Trophoblast cell (in vitro differentiated cells and primary cell): ENCODE results near the gene DENND4C.
"Not testable (repeated sequence)": the region's sequence is repeated elsewhere in the genome, so short reads cannot be mapped to it uniquely, and the experiment has no call there.

ENCODE experiments used
- DNase-seq, 2 donors: peaks; one replicate each; pipeline ENCODE4 v3.0.0-alpha.2; 2016
- H2AFZ ChIP-seq: 2 replicates; pipeline ENCODE4 v1.6.1; 2013; ENCODE audit warnings: low read length, moderate library complexity, mild to moderate bottlenecking; ENCODE audit not compliant: insufficient read depth, poor library complexity
- H2AK5ac ChIP-seq: 2 replicates; pipeline ENCODE4 v1.6.1; 2013; ENCODE audit warnings: mild to moderate bottlenecking, low read length
- H2BK120ac ChIP-seq: 2 replicates; pipeline ENCODE4 v1.6.1; 2013; ENCODE audit warnings: low read length, mild to moderate bottlenecking, moderate library complexity; ENCODE audit not compliant: insufficient read depth, poor library complexity
- H2BK12ac ChIP-seq: 2 replicates; pipeline ENCODE4 v1.6.1; 2013; ENCODE audit warnings: mild to moderate bottlenecking, low read length, moderate library complexity
- H2BK5ac ChIP-seq: 2 replicates; pipeline ENCODE4 v1.6.1; 2013; ENCODE audit warnings: low read length, low read depth, moderate library complexity, mild to moderate bottlenecking; ENCODE audit not compliant: poor library complexity
- H3K14ac ChIP-seq: 2 replicates; pipeline ENCODE4 v1.6.1; 2013; ENCODE audit warnings: mild to moderate bottlenecking, low read length
- H3K18ac ChIP-seq: 2 replicates; pipeline ENCODE4 v1.6.1; 2013; ENCODE audit warnings: mild to moderate bottlenecking, low read length
- H3K23ac ChIP-seq: 2 replicates; pipeline ENCODE4 v1.6.1; 2013; ENCODE audit warnings: low read length
- H3K27ac ChIP-seq: 2 replicates; pipeline ENCODE4 v1.5.1; 2013; ENCODE audit warnings: low read depth, mild to moderate bottlenecking, inconsistent platforms, low read length, moderate library complexity
- H3K27me3 ChIP-seq: 2 replicates; pipeline ENCODE4 v1.6.1; 2013; ENCODE audit warnings: inconsistent platforms, mild to moderate bottlenecking, low read length, moderate library complexity; ENCODE audit not compliant: insufficient read depth
- H3K36me3 ChIP-seq, 2 experiments: 1 replicate in 1 of 2; 2 replicates in 1 of 2; pipeline ENCODE4 v1.6.1; 2013; ENCODE audit warnings: low read length in 2 of 2, mild to moderate bottlenecking in 2 of 2, moderate library complexity in 1 of 2; ENCODE audit not compliant: insufficient read depth in 2 of 2, control insufficient read depth in 1 of 2
- H3K4ac ChIP-seq: 2 replicates; pipeline ENCODE4 v1.6.1; 2013; ENCODE audit warnings: low read depth, mild to moderate bottlenecking, low read length, moderate library complexity
- H3K4me1 ChIP-seq, 2 experiments: 1 replicate in 1 of 2; 2 replicates in 1 of 2; pipeline ENCODE4 v1.6.1; 2013; ENCODE audit warnings: low read length in 2 of 2, mild to moderate bottlenecking in 2 of 2, moderate library complexity in 1 of 2; ENCODE audit not compliant: insufficient read depth in 2 of 2, control insufficient read depth in 1 of 2
- H3K4me2 ChIP-seq: 2 replicates; pipeline ENCODE4 v1.6.1; 2013; ENCODE audit warnings: inconsistent platforms, mild to moderate bottlenecking, low read length, moderate library complexity
- H3K4me3 ChIP-seq: 2 replicates; pipeline ENCODE4 v1.5.1; 2013; ENCODE audit warnings: mild to moderate bottlenecking, low read depth, low read length, inconsistent platforms
- H3K79me1 ChIP-seq: one replicate; pipeline ENCODE4 v1.6.1; 2013; ENCODE audit warnings: low read length
- H3K79me2 ChIP-seq: 2 replicates; pipeline ENCODE4 v1.6.1; 2013; ENCODE audit warnings: low read length, mild to moderate bottlenecking; ENCODE audit not compliant: control insufficient read depth, insufficient read depth, poor library complexity
- H3K9ac ChIP-seq: 2 replicates; pipeline ENCODE4 v1.6.1; 2013; ENCODE audit warnings: mild to moderate bottlenecking, low read length
- H3K9me3 ChIP-seq: 2 replicates; pipeline ENCODE4 v1.6.1; 2013; ENCODE audit warnings: low read depth, mild to moderate bottlenecking, control low read depth, inconsistent platforms, low read length; ENCODE audit not compliant: insufficient read depth
- H4K12ac ChIP-seq: 2 replicates; pipeline ENCODE4 v1.6.1; 2013; ENCODE audit warnings: low read depth, mild to moderate bottlenecking, low read length, moderate library complexity
- H4K8ac ChIP-seq: 2 replicates; pipeline ENCODE4 v1.6.1; 2013; ENCODE audit warnings: low read depth, mild to moderate bottlenecking, low read length, moderate library complexity
- H4K91ac ChIP-seq: one replicate; pipeline ENCODE4 v1.6.1; 2013; ENCODE audit warnings: low read depth, mild to moderate bottlenecking, low read length, moderate library complexity
- WGBS: extraction: QIAGEN DNeasy Blood & Tissue Kit; methylation state at CpG from one replicate; pipeline ENCODE4 v1.1.7; 2013; ENCODE audit warnings: missing lambda C conversion rate; ENCODE audit not compliant: insufficient read length, insufficient coverage; ENCODE audit errors: extremely low coverage; 5-methylcytosine and 5-hydroxymethylcytosine counted together

Gene DENND4C

DNA sequence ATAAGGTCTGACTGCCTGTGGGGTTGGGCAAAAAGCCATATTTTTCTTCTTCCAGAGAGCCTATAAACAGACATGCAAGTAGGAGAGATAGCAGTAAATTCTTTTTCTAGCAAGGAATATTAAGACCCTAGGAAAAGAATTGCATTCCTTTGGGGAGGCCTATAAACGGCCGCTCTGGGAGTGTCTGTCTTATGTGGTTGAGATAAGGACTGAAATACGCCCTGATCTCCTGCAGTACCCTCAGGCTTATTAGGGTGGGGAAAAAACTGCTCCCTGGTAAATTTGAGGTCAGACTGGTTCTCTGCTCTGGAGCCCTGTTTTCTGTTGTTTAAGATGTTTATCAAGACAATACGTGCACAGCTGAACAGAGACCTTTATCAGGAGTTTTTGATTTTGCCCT lies 172.7 kb downstream of the DENND4C start:
- H2BK120ac ChIP-seq, H3K18ac ChIP-seq, H3K4me1 ChIP-seq, H3K4ac ChIP-seq, H3K27ac ChIP-seq, H2BK12ac ChIP-seq, H3K14ac ChIP-seq, H3K36me3 ChIP-seq, H2AK5ac ChIP-seq, H3K4me3 ChIP-seq, H3K9ac ChIP-seq, H3K79me1 ChIP-seq, H4K12ac ChIP-seq, H4K8ac ChIP-seq, H3K79me2 ChIP-seq, H2BK5ac ChIP-seq, H4K91ac ChIP-seq, H3K23ac ChIP-seq, H2AFZ ChIP-seq, H3K9me3 ChIP-seq, H3K27me3 ChIP-seq, H3K4me2 ChIP-seq: not testable (repeated sequence)
- no CpG with 5 or more reads among the region's 4 CpGs for WGBS
- peak; percentile 23 to 51 for DNase-seq

DNA sequence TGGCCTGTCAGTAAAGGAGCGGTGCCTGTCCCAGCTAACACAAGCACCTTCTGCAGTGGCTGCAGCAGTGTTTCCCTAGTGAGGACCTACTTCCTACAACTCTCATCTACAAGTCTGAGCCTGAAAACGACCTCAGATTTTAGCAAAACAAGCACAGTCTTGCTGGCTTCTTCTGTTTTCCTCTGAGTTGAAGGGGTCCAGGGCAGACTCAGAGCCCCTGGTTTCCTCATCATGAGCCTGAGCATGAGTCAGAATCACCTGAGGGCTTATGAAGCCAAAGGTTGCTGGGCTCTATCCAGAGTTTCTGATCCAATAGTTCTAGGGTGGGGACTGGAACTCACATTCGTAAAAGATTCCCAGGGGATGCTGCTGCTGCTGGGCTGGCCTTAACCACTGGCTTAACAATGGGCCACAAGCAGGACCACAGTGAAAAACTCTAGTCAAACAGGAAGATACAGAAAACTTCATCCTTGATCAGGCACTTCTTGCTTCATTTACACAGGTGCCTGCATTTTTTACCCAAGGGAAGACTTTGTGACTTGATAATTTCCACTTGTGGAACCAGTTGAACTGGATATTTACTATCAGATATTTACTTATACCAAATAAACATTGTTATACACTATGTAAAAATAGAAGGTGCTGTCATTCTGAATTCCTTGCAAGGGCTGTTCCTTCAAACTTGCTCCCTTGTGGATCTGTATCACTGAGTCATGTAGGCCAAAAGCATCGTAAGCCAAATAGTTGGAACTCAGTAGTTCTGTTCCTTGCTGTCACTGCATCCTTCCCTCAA lies 174.0 kb downstream of the DENND4C start:
- Histone ChIP-seq H3K9me3 (peaks cover 9% of the 10 kb centered on the region), H3K27me3 (no peaks in the 10 kb centered on the region), H3K23ac (no peak overlapping the region), H3K36me3 (peaks cover 0 to 3% of the 10 kb centered on the region in 2 experiments), H2BK12ac (no peak overlapping the region), H3K27ac (peak overlapping the region; percentile 66), H2BK120ac (peak overlapping the region; percentile 11), H3K79me2 (peaks cover 5% of the 10 kb centered on the region), H3K18ac (no peak overlapping the region), H4K8ac (no peak overlapping the region), H4K91ac (peak overlapping the region; percentile 25), H3K4me1 (peaks cover 0 to 2% of the 10 kb centered on the region in 2 experiments), H2AFZ (no peak overlapping the region), H3K14ac (no peak overlapping the region), H4K12ac (no peak overlapping the region), H3K4me2 (no peak overlapping the region), H3K4ac (no peak overlapping the region), H3K79me1 (peaks cover 7% of the 10 kb centered on the region), H3K4me3 (no peak overlapping the region), H2BK5ac (peak overlapping the region; percentile 51), H2AK5ac (no peak overlapping the region), H3K9ac (no peak overlapping the region)
- DNase-seq, result peak; percentile 62 to 98
- WGBS, result no CpG with 5 or more reads among the region's 4 CpGs

DNA sequence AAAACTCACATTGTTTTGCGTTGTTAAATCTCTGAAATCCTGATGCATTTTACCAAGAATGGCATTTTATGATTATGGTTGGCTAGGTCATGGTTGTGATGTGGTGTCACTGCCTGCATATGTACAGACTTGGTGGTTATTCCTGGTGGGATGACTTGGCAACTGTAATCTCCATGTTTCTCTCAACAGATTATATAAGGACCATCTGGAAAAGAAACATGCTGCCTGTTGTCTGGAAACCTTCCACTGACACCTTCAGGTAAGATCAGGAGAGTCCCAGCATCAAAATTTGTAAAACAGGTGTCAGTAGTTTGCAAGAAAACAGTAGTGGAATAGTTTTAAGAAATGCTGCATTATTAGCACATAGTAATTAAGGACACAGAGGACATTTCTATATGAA lies 175.3 kb downstream of the DENND4C start:
- Histone ChIP-seq H4K8ac (no peak overlapping the region), H4K12ac (no peak overlapping the region), H2BK12ac (no peak overlapping the region), H3K4me2 (no peak overlapping the region), H3K27ac (no peak overlapping the region), H2BK5ac (no peak overlapping the region), H3K23ac (no peak overlapping the region), H3K9ac (no peak overlapping the region), H3K9me3 (peaks cover 9% of the 10 kb centered on the region), H2AK5ac (no peak overlapping the region), H2BK120ac (no peak overlapping the region), H3K4ac (no peak overlapping the region), H3K14ac (no peak overlapping the region), H3K27me3 (no peaks in the 10 kb centered on the region), H3K4me3 (no peak overlapping the region), H3K79me2 (peaks cover 5% of the 10 kb centered on the region), H3K18ac (no peak overlapping the region), H3K4me1 (peaks cover 0 to 2% of the 10 kb centered on the region in 2 experiments), H3K79me1 (peaks cover 7% of the 10 kb centered on the region), H4K91ac (no peak overlapping the region), H3K36me3 (peaks cover 0 to 3% of the 10 kb centered on the region in 2 experiments), H2AFZ (no peak overlapping the region)
- WGBS, result no CpG with 5 or more reads among the region's 1 CpG
- DNase-seq, result peak in 1 of 2 donors; percentile 23

DNA sequence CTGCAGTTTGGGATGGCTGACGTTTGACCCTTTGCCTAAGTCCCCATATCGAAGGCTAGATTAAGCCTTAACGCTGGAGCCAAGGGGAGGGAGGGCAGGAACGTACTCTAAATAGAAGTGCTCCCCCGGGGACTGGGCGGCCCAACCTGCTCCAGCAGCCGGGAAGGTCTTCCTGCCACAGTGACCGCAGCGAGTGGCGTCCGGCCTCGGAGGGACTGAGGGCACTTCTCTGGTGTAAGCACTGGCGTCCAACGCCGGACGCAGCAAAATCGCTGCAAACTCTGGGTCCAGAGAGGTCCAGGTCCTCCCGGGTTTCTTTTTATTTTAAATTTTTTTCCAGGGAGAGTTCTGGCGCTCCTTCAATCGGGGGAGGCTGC lies 177.8 kb downstream of the DENND4C start:
- H3K9ac ChIP-seq, result no peak overlapping the region
- H3K4me3 ChIP-seq, result peak overlapping the region; percentile 84
- H2BK12ac ChIP-seq, result no peak overlapping the region
- H3K4ac ChIP-seq, result no peak overlapping the region
- peaks cover 6% of the 10 kb centered on the region for H3K9me3 ChIP-seq
- no peak overlapping the region for H4K12ac ChIP-seq
- peaks cover 7% of the 10 kb centered on the region for H3K79me1 ChIP-seq
- H3K79me2 ChIP-seq, result peaks cover 5% of the 10 kb centered on the region
- peaks cover 0 to 2% of the 10 kb centered on the region in 2 experiments for H3K4me1 ChIP-seq
- H2BK5ac ChIP-seq, result no peak overlapping the region
- H4K8ac ChIP-seq, result no peak overlapping the region
- no peak overlapping the region for H2AK5ac ChIP-seq
- H3K27me3 ChIP-seq, result no peaks in the 10 kb centered on the region
- no peak overlapping the region for H3K27ac ChIP-seq
- peak overlapping the region; percentile 97 for H3K4me2 ChIP-seq
- H3K36me3 ChIP-seq, result no peaks in the 10 kb centered on the region
- no peak overlapping the region for H2BK120ac ChIP-seq
- no peak overlapping the region for H3K18ac ChIP-seq
- DNase-seq, result no peak
- H3K23ac ChIP-seq, result no peak overlapping the region
- H2AFZ ChIP-seq, result no peak overlapping the region
- H3K14ac ChIP-seq, result no peak overlapping the region
- no peak overlapping the region for H4K91ac ChIP-seq
- WGBS, result no CpG with 5 or more reads among the region's 20 CpGs
